ENCODE data around the gene HNRNPL. TPM values are rescaled to one million over a fixed set of nuclear protein-coding genes. Genes with fewer than 3 reads are reported as not detected.

HNRNPL gene
- total and polyA plus RNA-seq, 9 of the 15 experiments (the other 6 are each of a cell fraction or from before 2014, with no cell fraction given) = 39.5 to 610 (median 299) TPM

- POLR2A ChIA-PET = interaction anchor here (0.7 to 1.8 kb wide), 2 partner anchors 14 to 19 kb away, joined by 3 to 9 read pairs; partner anchors contain the start of gene LGALS7
- Histone ChIP-seq H3K9me1 (ENCODE audit: control insufficient read depth, insufficient read depth, low read length) (no peaks in the 10 kb centered on the region), H3K9ac (ENCODE audit: insufficient read depth in 1 of 2, low read depth in 2 of 2, low read length in 2 of 2) (no peak overlapping the region), H3K4me2 (ENCODE audit: insufficient read depth, low read length) (no peak overlapping the region), H3K9me3 (replicated peaks; ENCODE audit: control insufficient read depth, insufficient read depth, low read depth, low read length) (no peaks in the 10 kb centered on the region), H3K79me2 (ENCODE audit: control insufficient read depth, insufficient read depth, low read length) (no peaks in the 10 kb centered on the region), H3K27me3 (ENCODE audit: control insufficient read depth in 2 of 2, insufficient read depth in 2 of 2, low read length in 2 of 2) (no peaks in the 10 kb centered on the region), H3K27ac (ENCODE audit: extremely low read depth, low read depth, low read length) (no peak overlapping the region), H4K20me1 (replicated peaks; ENCODE audit: control insufficient read depth, insufficient read depth, low read length) (no peaks in the 10 kb centered on the region), H3K36me3 (ENCODE audit: control insufficient read depth, insufficient read depth, low read length) (no peaks in the 10 kb centered on the region), H3K4me3 (no peak overlapping the region), H3K4me1 (replicated peaks in 1 of 2; ENCODE audit: control insufficient read depth in 2 of 2, insufficient read depth in 2 of 2, low read length in 2 of 2) (peaks cover 0 to 8% of the 10 kb centered on the region in 2 experiments; a peak in 2 of 5 replicates), H2AFZ (ENCODE audit: low read depth, low read length) (no peak overlapping the region)
- in situ Hi-C loops (cut with MboI) = no loop called here
- peak; percentile 38; the same call in 1 of the 2 replicates for TF ChIP-seq RFX1 (IDR thresholded peaks at IDR 0.05)
- TF ChIP-seq NFATC3 (IDR thresholded peaks at IDR 0.05) = no peak
- FAIRE-seq (no peak), DNase-seq (ENCODE audit: extremely low read depth in 1 of 4, low spot score in 3 of 4) (no peak), ATAC-seq (no peak)
- CTCF ChIA-PET (ENCODE audit: low intra/inter-chr PET ratio) = no interaction called here
- intact Hi-C loops (cut with micrococcal nuclease) = no loop called here
- no TSS peak for BruUV-seq (replicated peaks)
- WGBS (ENCODE audit: insufficient coverage, low coverage, missing lambda C conversion rate) = 53% methylated on average over 8 of the region's 8 CpGs
Observed at GRCh38 chr19:38793177-38793576, 56.6 kb downstream of the HNRNPL start.

- no peaks in the 10 kb centered on the region for H3K79me2 ChIP-seq (ENCODE audit: control insufficient read depth, insufficient read depth, low read length)
- H3K4me2 ChIP-seq (ENCODE audit: insufficient read depth, low read length) = no peak overlapping the region
- no TSS peak for BruUV-seq (replicated peaks)
- no peaks in the 10 kb centered on the region for H3K36me3 ChIP-seq (ENCODE audit: control insufficient read depth, insufficient read depth, low read length)
- H3K9ac ChIP-seq (ENCODE audit: insufficient read depth in 1 of 2, low read depth in 2 of 2, low read length in 2 of 2) = no peak overlapping the region
- in situ Hi-C loops (cut with MboI) (no loop called here), intact Hi-C loops (cut with micrococcal nuclease) (no loop called here)
- no peaks in the 10 kb centered on the region for H3K27me3 ChIP-seq (ENCODE audit: control insufficient read depth in 2 of 2, insufficient read depth in 2 of 2, low read length in 2 of 2)
- no peaks in the 10 kb centered on the region for H3K9me1 ChIP-seq (ENCODE audit: control insufficient read depth, insufficient read depth, low read length)
- FAIRE-seq (no peak), ATAC-seq (no peak), DNase-seq (ENCODE audit: extremely low read depth in 1 of 4, low spot score in 3 of 4) (no peak)
- no peaks in the 10 kb centered on the region for H3K9me3 ChIP-seq (replicated peaks; ENCODE audit: control insufficient read depth, insufficient read depth, low read depth, low read length)
- ChIA-PET CTCF (ENCODE audit: low intra/inter-chr PET ratio) (no interaction called here), POLR2A (interaction anchor here (0.7 kb wide), 1 partner anchor 15 kb away, joined by 3 read pairs; no protein-coding TSS in a partner anchor)
- H3K4me3 ChIP-seq = no peak overlapping the region
- H3K4me1 ChIP-seq (replicated peaks in 1 of 2; ENCODE audit: control insufficient read depth in 2 of 2, insufficient read depth in 2 of 2, low read length in 2 of 2) = peaks cover 0 to 8% of the 10 kb centered on the region in 2 experiments; a peak in 2 of 5 replicates
- H4K20me1 ChIP-seq (replicated peaks; ENCODE audit: control insufficient read depth, insufficient read depth, low read length) = no peaks in the 10 kb centered on the region
- 72% methylated on average over 25 of the region's 71 CpGs for WGBS (ENCODE audit: insufficient coverage, low coverage, missing lambda C conversion rate)
- no peak overlapping the region for H3K27ac ChIP-seq (ENCODE audit: extremely low read depth, low read depth, low read length)
- no peak overlapping the region for H2AFZ ChIP-seq (ENCODE audit: low read depth, low read length)
- TF ChIP-seq JUN (IDR thresholded peaks at IDR 0.05; ENCODE audit: borderline replicate concordance, low read depth, low read length) (no peak), JUN (CRISPR knock-in tag; IDR thresholded peaks at IDR 0.05; ENCODE audit: borderline replicate concordance) (no peak), FOS (IDR thresholded peaks at IDR 0.05; ENCODE audit: extremely low read depth, insufficient read length) (no peak), MTA1 (IDR thresholded peaks at IDR 0.05; ENCODE audit: borderline replicate concordance) (no peak), SPI1 (IDR thresholded peaks at IDR 0.05; ENCODE audit: borderline replicate concordance, low read depth, low read length) (no peak), ZNF384 (IDR thresholded peaks at IDR 0.05; ENCODE audit: low read depth, low read length) (no peak), IRF2 (CRISPR knock-in tag; IDR thresholded peaks at IDR 0.05) (no peak), KDM1A (IDR thresholded peaks at IDR 0.05) (no peak), CC2D1A (IDR thresholded peaks at IDR 0.05) (no peak), ZBTB9 (CRISPR knock-in tag; IDR thresholded peaks at IDR 0.05) (no peak)
- TF ChIP-seq, protein P1, sequence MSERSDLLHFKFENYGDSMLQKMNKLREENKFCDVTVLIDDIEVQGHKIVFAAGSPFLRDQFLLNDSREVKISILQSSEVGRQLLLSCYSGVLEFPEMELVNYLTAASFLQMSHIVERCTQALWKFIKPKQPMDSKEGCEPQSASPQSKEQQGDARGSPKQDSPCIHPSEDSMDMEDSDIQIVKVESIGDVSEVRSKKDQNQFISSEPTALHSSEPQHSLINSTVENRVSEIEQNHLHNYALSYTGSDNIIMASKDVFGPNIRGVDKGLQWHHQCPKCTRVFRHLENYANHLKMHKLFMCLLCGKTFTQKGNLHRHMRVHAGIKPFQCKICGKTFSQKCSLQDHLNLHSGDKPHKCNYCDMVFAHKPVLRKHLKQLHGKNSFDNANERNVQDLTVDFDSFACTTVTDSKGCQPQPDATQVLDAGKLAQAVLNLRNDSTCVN (CRISPR knock-in tag; IDR thresholded peaks at IDR 0.05) = no peak
Observed at GRCh38 chr19:38792250-38793111, 57.3 kb downstream of the HNRNPL start.
